Measurements from ENCODE around the gene MRE11. TPM values are rescaled to one million over a fixed set of nuclear protein-coding genes. Genes with fewer than 3 reads are reported as not detected.

MRE11 gene
- total RNA-seq, 1 experiment from 2014 or later, result 40.7 TPM

DNA sequence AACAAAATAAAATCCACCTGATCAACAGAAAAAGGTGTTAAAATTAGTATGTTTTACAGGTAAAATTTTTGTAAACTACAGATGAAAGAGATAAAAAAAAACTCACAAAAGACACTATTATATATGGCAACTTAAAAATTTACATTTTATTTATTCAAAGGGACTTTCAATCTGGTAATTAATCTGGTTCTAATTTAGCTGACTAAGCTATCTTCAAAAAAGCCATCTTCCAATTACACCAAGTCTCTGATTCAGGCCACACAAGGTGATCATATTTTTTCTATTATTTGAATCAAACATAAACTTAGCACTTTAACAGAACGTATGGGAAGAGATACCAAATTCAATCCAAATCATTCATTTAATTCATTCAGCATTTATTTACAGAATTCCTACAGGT is 7.6 kb downstream of the MRE11 start:
- Histone ChIP-seq H3K23ac (ENCODE audit: insufficient read length, low read depth, low read length) (no peak overlapping the region), H2BK20ac (ENCODE audit: low read depth, low read length, poor library complexity, severe bottlenecking) (no peak overlapping the region)
- peaks cover 27 to 81% (median 74%) of the 10 kb centered on the region in 3 experiments for H3K36me3 Mint-ChIP-seq (ENCODE audit: insufficient read depth in 1 of 3, low read depth in 3 of 3)

More for the DNA sequence above, 7.6 kb downstream of the MRE11 start:
- no peak for DNase-seq
- Histone ChIP-seq H2BK15ac (ENCODE audit: low read depth, low read length) (no peak overlapping the region), H3K14ac (ENCODE audit: insufficient read depth, low read length) (no peak overlapping the region), H3T11ph (ENCODE audit: low read length) (no peak overlapping the region), H2BK120ac (ENCODE audit: low read depth, low read length, poor library complexity, severe bottlenecking) (no peak overlapping the region), H3K9ac (ENCODE audit: extremely low read depth, insufficient read length, low read length) (no peak overlapping the region), H3K79me2 (ENCODE audit: insufficient read depth, low read length) (no peaks in the 10 kb centered on the region), H3K79me1 (ENCODE audit: insufficient read depth, low read depth, low read length, poor library complexity, severe bottlenecking) (no peaks in the 10 kb centered on the region), H3K4me2 (ENCODE audit: insufficient read depth, insufficient read length, low read length) (no peak overlapping the region), H3K27ac (ENCODE audit: insufficient read length, low read depth, low read length) (no peak overlapping the region), H3K4ac (ENCODE audit: low read depth, low read length) (no peak overlapping the region), H2BK5ac (ENCODE audit: insufficient read length, low read length) (no peak overlapping the region), H2BK12ac (ENCODE audit: insufficient read length, low read depth, low read length) (no peak overlapping the region), H4K20me1 (ENCODE audit: control insufficient read depth, insufficient read depth, insufficient read length) (no peaks in the 10 kb centered on the region), H4K8ac (replicated peaks; ENCODE audit: insufficient read length, low read depth, low read length) (no peak overlapping the region), H3K18ac (ENCODE audit: insufficient read length, low read depth, low read length) (no peak overlapping the region), H2AFZ (ENCODE audit: low read length) (no peak overlapping the region), H3K4me1 (ENCODE audit: insufficient read depth, low read length) (no peaks in the 10 kb centered on the region), H3K27me3 (ENCODE audit: insufficient read depth, low read length) (no peaks in the 10 kb centered on the region), H3K56ac (ENCODE audit: insufficient read length, low read depth, low read length) (no peak overlapping the region), H3K9me3 (ENCODE audit: control insufficient read depth, low read depth, low read length) (no peaks in the 10 kb centered on the region), H4K91ac (ENCODE audit: insufficient read length, low read depth, low read length) (no peak overlapping the region), H3K23me2 (ENCODE audit: insufficient read length, low read depth, low read length, poor library complexity, severe bottlenecking) (no peaks in the 10 kb centered on the region), H2AK5ac (ENCODE audit: insufficient read length, low read length) (no peak overlapping the region), H4K5ac (ENCODE audit: insufficient read length, low read depth, low read length) (no peak overlapping the region)
- Mint-ChIP-seq H3K4me1 (no peaks in the 10 kb centered on the region), H3K9me3 (no peaks in the 10 kb centered on the region; a peak in 1 of 5 replicates), H3K27ac (no peak overlapping the region), H3K27me3 (ENCODE audit: low read depth) (no peaks in the 10 kb centered on the region), H3K4me3 (no peak overlapping the region)
- WGBS (ENCODE audit: extremely low coverage, insufficient read length, low lambda C conversion rate), result no CpG with 5 or more reads among the region's 1 CpG
- TF ChIP-seq, protein P1, sequence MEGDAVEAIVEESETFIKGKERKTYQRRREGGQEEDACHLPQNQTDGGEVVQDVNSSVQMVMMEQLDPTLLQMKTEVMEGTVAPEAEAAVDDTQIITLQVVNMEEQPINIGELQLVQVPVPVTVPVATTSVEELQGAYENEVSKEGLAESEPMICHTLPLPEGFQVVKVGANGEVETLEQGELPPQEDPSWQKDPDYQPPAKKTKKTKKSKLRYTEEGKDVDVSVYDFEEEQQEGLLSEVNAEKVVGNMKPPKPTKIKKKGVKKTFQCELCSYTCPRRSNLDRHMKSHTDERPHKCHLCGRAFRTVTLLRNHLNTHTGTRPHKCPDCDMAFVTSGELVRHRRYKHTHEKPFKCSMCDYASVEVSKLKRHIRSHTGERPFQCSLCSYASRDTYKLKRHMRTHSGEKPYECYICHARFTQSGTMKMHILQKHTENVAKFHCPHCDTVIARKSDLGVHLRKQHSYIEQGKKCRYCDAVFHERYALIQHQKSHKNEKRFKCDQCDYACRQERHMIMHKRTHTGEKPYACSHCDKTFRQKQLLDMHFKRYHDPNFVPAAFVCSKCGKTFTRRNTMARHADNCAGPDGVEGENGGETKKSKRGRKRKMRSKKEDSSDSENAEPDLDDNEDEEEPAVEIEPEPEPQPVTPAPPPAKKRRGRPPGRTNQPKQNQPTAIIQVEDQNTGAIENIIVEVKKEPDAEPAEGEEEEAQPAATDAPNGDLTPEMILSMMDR (conservative IDR thresholded peaks at IDR 0.05), result no peak

All from H9 (cell line).